Trophoblast cell (in vitro differentiated cells and primary cell): Measurements from ENCODE around the gene TH.

Experiments used
- DNase-seq, 2 donors: peaks; one replicate each; pipeline ENCODE4 v3.0.0-alpha.2; 2016
- H2AFZ ChIP-seq: 2 replicates; pipeline ENCODE4 v1.6.1; 2013; ENCODE audit warnings: low read length, moderate library complexity, mild to moderate bottlenecking; ENCODE audit not compliant: insufficient read depth, poor library complexity
- H2AK5ac ChIP-seq: 2 replicates; pipeline ENCODE4 v1.6.1; 2013; ENCODE audit warnings: mild to moderate bottlenecking, low read length
- H2BK120ac ChIP-seq: 2 replicates; pipeline ENCODE4 v1.6.1; 2013; ENCODE audit warnings: low read length, mild to moderate bottlenecking, moderate library complexity; ENCODE audit not compliant: insufficient read depth, poor library complexity
- H2BK12ac ChIP-seq: 2 replicates; pipeline ENCODE4 v1.6.1; 2013; ENCODE audit warnings: mild to moderate bottlenecking, low read length, moderate library complexity
- H2BK5ac ChIP-seq: 2 replicates; pipeline ENCODE4 v1.6.1; 2013; ENCODE audit warnings: low read length, low read depth, moderate library complexity, mild to moderate bottlenecking; ENCODE audit not compliant: poor library complexity
- H3K14ac ChIP-seq: 2 replicates; pipeline ENCODE4 v1.6.1; 2013; ENCODE audit warnings: mild to moderate bottlenecking, low read length
- H3K18ac ChIP-seq: 2 replicates; pipeline ENCODE4 v1.6.1; 2013; ENCODE audit warnings: mild to moderate bottlenecking, low read length
- H3K23ac ChIP-seq: 2 replicates; pipeline ENCODE4 v1.6.1; 2013; ENCODE audit warnings: low read length
- H3K27ac ChIP-seq: 2 replicates; pipeline ENCODE4 v1.5.1; 2013; ENCODE audit warnings: low read depth, mild to moderate bottlenecking, inconsistent platforms, low read length, moderate library complexity
- H3K27me3 ChIP-seq: 2 replicates; pipeline ENCODE4 v1.6.1; 2013; ENCODE audit warnings: inconsistent platforms, mild to moderate bottlenecking, low read length, moderate library complexity; ENCODE audit not compliant: insufficient read depth
- H3K36me3 ChIP-seq, 2 experiments: 1 replicate in 1 of 2; 2 replicates in 1 of 2; pipeline ENCODE4 v1.6.1; 2013; ENCODE audit warnings: low read length in 2 of 2, mild to moderate bottlenecking in 2 of 2, moderate library complexity in 1 of 2; ENCODE audit not compliant: insufficient read depth in 2 of 2, control insufficient read depth in 1 of 2
- H3K4ac ChIP-seq: 2 replicates; pipeline ENCODE4 v1.6.1; 2013; ENCODE audit warnings: low read depth, mild to moderate bottlenecking, low read length, moderate library complexity
- H3K4me1 ChIP-seq, 2 experiments: 1 replicate in 1 of 2; 2 replicates in 1 of 2; pipeline ENCODE4 v1.6.1; 2013; ENCODE audit warnings: low read length in 2 of 2, mild to moderate bottlenecking in 2 of 2, moderate library complexity in 1 of 2; ENCODE audit not compliant: insufficient read depth in 2 of 2, control insufficient read depth in 1 of 2
- H3K4me2 ChIP-seq: 2 replicates; pipeline ENCODE4 v1.6.1; 2013; ENCODE audit warnings: inconsistent platforms, mild to moderate bottlenecking, low read length, moderate library complexity
- H3K4me3 ChIP-seq: 2 replicates; pipeline ENCODE4 v1.5.1; 2013; ENCODE audit warnings: mild to moderate bottlenecking, low read depth, low read length, inconsistent platforms
- H3K79me1 ChIP-seq: one replicate; pipeline ENCODE4 v1.6.1; 2013; ENCODE audit warnings: low read length
- H3K79me2 ChIP-seq: 2 replicates; pipeline ENCODE4 v1.6.1; 2013; ENCODE audit warnings: low read length, mild to moderate bottlenecking; ENCODE audit not compliant: control insufficient read depth, insufficient read depth, poor library complexity
- H3K9ac ChIP-seq: 2 replicates; pipeline ENCODE4 v1.6.1; 2013; ENCODE audit warnings: mild to moderate bottlenecking, low read length
- H3K9me3 ChIP-seq: 2 replicates; pipeline ENCODE4 v1.6.1; 2013; ENCODE audit warnings: low read depth, mild to moderate bottlenecking, control low read depth, inconsistent platforms, low read length; ENCODE audit not compliant: insufficient read depth
- H4K12ac ChIP-seq: 2 replicates; pipeline ENCODE4 v1.6.1; 2013; ENCODE audit warnings: low read depth, mild to moderate bottlenecking, low read length, moderate library complexity
- H4K8ac ChIP-seq: 2 replicates; pipeline ENCODE4 v1.6.1; 2013; ENCODE audit warnings: low read depth, mild to moderate bottlenecking, low read length, moderate library complexity
- H4K91ac ChIP-seq: one replicate; pipeline ENCODE4 v1.6.1; 2013; ENCODE audit warnings: low read depth, mild to moderate bottlenecking, low read length, moderate library complexity
- WGBS: extraction: QIAGEN DNeasy Blood & Tissue Kit; methylation state at CpG from one replicate; pipeline ENCODE4 v1.1.7; 2013; ENCODE audit warnings: missing lambda C conversion rate; ENCODE audit not compliant: insufficient read length, insufficient coverage; ENCODE audit errors: extremely low coverage; 5-methylcytosine and 5-hydroxymethylcytosine counted together

Gene TH

GRCh38 chr11:2130881-2131352 lies 40.7 kb downstream of the TH start:
- no CpG with 5 or more reads among the region's 18 CpGs for WGBS
- Histone ChIP-seq H3K27ac (no peak overlapping the region), H3K79me2 (no peaks in the 10 kb centered on the region), H3K4me2 (no peak overlapping the region), H3K27me3 (no peaks in the 10 kb centered on the region), H3K36me3 (peaks cover 48 to 50% of the 10 kb centered on the region in 2 experiments), H3K4ac (no peak overlapping the region), H3K4me1 (peaks cover 0 to 3% of the 10 kb centered on the region in 2 experiments), H3K9ac (no peak overlapping the region), H3K14ac (no peak overlapping the region), H3K79me1 (no peaks in the 10 kb centered on the region), H4K91ac (no peak overlapping the region), H3K23ac (no peak overlapping the region), H4K12ac (no peak overlapping the region), H4K8ac (no peak overlapping the region), H2BK120ac (no peak overlapping the region), H2AFZ (no peak overlapping the region), H3K18ac (no peak overlapping the region), H2BK5ac (no peak overlapping the region), H2BK12ac (no peak overlapping the region), H3K4me3 (no peak overlapping the region), H2AK5ac (no peak overlapping the region), H3K9me3 (peaks cover 8% of the 10 kb centered on the region)
- DNase-seq, result no peak

GRCh38 chr11:2129699-2130366 lies 41.8 kb downstream of the TH start:
- H2AFZ ChIP-seq, result no peak overlapping the region
- DNase-seq, result no peak
- H3K79me2 ChIP-seq, result no peaks in the 10 kb centered on the region
- H3K14ac ChIP-seq, result no peak overlapping the region
- H2BK12ac ChIP-seq, result no peak overlapping the region
- no peak overlapping the region for H4K12ac ChIP-seq
- no peak overlapping the region for H2BK120ac ChIP-seq
- no peaks in the 10 kb centered on the region for H3K79me1 ChIP-seq
- H3K4me1 ChIP-seq, result no peaks in the 10 kb centered on the region
- H3K4me2 ChIP-seq, result no peak overlapping the region
- H4K8ac ChIP-seq, result no peak overlapping the region
- no peak overlapping the region for H3K9ac ChIP-seq
- H3K27me3 ChIP-seq, result no peaks in the 10 kb centered on the region
- WGBS, result no CpG with 5 or more reads among the region's 25 CpGs
- no peak overlapping the region for H2AK5ac ChIP-seq
- H3K18ac ChIP-seq, result no peak overlapping the region
- no peak overlapping the region for H3K4ac ChIP-seq
- H3K27ac ChIP-seq, result no peak overlapping the region
- H3K9me3 ChIP-seq, result peaks cover 8% of the 10 kb centered on the region
- H3K23ac ChIP-seq, result no peak overlapping the region
- no peak overlapping the region for H2BK5ac ChIP-seq
- no peak overlapping the region for H4K91ac ChIP-seq
- peaks cover 42% of the 10 kb centered on the region in 2 experiments for H3K36me3 ChIP-seq
- H3K4me3 ChIP-seq, result no peak overlapping the region

- no peak for DNase-seq
- H4K12ac ChIP-seq, result no peak overlapping the region
- H4K91ac ChIP-seq, result no peak overlapping the region
- WGBS, result no CpG with 5 or more reads among the region's 17 CpGs
- no peaks in the 10 kb centered on the region for H3K79me1 ChIP-seq
- H3K27me3 ChIP-seq, result no peaks in the 10 kb centered on the region
- H3K4me1 ChIP-seq, result no peaks in the 10 kb centered on the region
- H3K18ac ChIP-seq, result no peak overlapping the region
- no peaks in the 10 kb centered on the region for H3K79me2 ChIP-seq
- no peak overlapping the region for H2BK5ac ChIP-seq
- H2BK120ac ChIP-seq, result no peak overlapping the region
- no peak overlapping the region for H2BK12ac ChIP-seq
- H2AFZ ChIP-seq, result no peak overlapping the region
- no peak overlapping the region for H3K27ac ChIP-seq
- H2AK5ac ChIP-seq, result no peak overlapping the region
- no peak overlapping the region for H4K8ac ChIP-seq
- H3K14ac ChIP-seq, result no peak overlapping the region
- no peak overlapping the region for H3K23ac ChIP-seq
- H3K4me2 ChIP-seq, result no peak overlapping the region
- H3K4me3 ChIP-seq, result no peak overlapping the region
- no peak overlapping the region for H3K9ac ChIP-seq
- peaks cover 37 to 38% of the 10 kb centered on the region in 2 experiments for H3K36me3 ChIP-seq
- H3K4ac ChIP-seq, result no peak overlapping the region
- H3K9me3 ChIP-seq, result peaks cover 11% of the 10 kb centered on the region
Measured at GRCh38 chr11:2129308-2129698, 42.3 kb downstream of the TH start.

- no peak overlapping the region for H3K4me3 ChIP-seq
- H3K27me3 ChIP-seq, result no peaks in the 10 kb centered on the region
- no peak overlapping the region for H4K8ac ChIP-seq
- H3K4ac ChIP-seq, result no peak overlapping the region
- no peaks in the 10 kb centered on the region for H3K79me2 ChIP-seq
- H3K36me3 ChIP-seq, result peaks cover 31 to 32% of the 10 kb centered on the region in 2 experiments
- peaks cover 11% of the 10 kb centered on the region for H3K9me3 ChIP-seq
- no peak overlapping the region for H4K91ac ChIP-seq
- H3K23ac ChIP-seq, result no peak overlapping the region
- no peaks in the 10 kb centered on the region for H3K79me1 ChIP-seq
- no peak overlapping the region for H4K12ac ChIP-seq
- no CpG with 5 or more reads among the region's 12 CpGs for WGBS
- no peak overlapping the region for H3K18ac ChIP-seq
- H2BK5ac ChIP-seq, result no peak overlapping the region
- H2AK5ac ChIP-seq, result no peak overlapping the region
- H3K4me1 ChIP-seq, result no peaks in the 10 kb centered on the region
- H3K14ac ChIP-seq, result no peak overlapping the region
- no peak overlapping the region for H2AFZ ChIP-seq
- H3K27ac ChIP-seq, result no peak overlapping the region
- no peak overlapping the region for H2BK12ac ChIP-seq
- H2BK120ac ChIP-seq, result no peak overlapping the region
- H3K9ac ChIP-seq, result no peak overlapping the region
- peak in 1 of 2 donors; percentile 41 for DNase-seq
- no peak overlapping the region for H3K4me2 ChIP-seq
Measured at GRCh38 chr11:2128511-2129307, 42.9 kb downstream of the TH start.
